H1 (cell line): ENCODE data around the gene PLA2G15. TPM values are rescaled to one million over a fixed set of nuclear protein-coding genes. Genes with fewer than 3 reads are reported as not detected.

Experiments used
- CTCF ChIA-PET: fragments of 300-600 bp; sonication (Branson Sonifier 250); formaldehyde crosslinking; loops from one replicate; lab custom pipeline; 2021; ENCODE audit not compliant: partially characterized antibody; lab: Charles Lee
- POLR2A ChIA-PET: fragments of 300-600 bp; sonication (Branson Sonifier 250); formaldehyde crosslinking; loops from one replicate; lab custom pipeline; 2021; ENCODE audit warnings: inconsistent platforms; ENCODE audit not compliant: partially characterized antibody; lab: Charles Lee
- DNase-seq, 2 experiments: peaks; one replicate each; pipeline versions ENCODE4 v3.0.0 to v3.0.0-alpha.2; 2010 to 2022; ENCODE audit warnings: low spot score in 2 of 2, low read depth in 1 of 2, mixed read lengths in 1 of 2
- FAIRE-seq: peaks from 2 replicates; lab custom pipeline; 2011; peaks lifted over from hg19 to GRCh38; lab: Jason Lieb, UNC
- H2AFZ ChIP-seq: 2 replicates; pipeline ENCODE4 v1.8.1; 2012; ENCODE audit warnings: low read length, inconsistent platforms
- H2AK5ac ChIP-seq: 2 replicates; pipeline ENCODE4 v1.6.1; 2013; ENCODE audit warnings: low read depth, low read length
- H2BK120ac ChIP-seq: replicated peaks from 2 replicates; pipeline ENCODE3; 2013; ENCODE audit warnings: low read depth, low read length, inconsistent platforms
- H2BK12ac ChIP-seq: 2 replicates; pipeline ENCODE4 v1.6.1; 2013; ENCODE audit warnings: low read depth, low read length
- H2BK15ac ChIP-seq: 2 replicates; pipeline ENCODE4 v1.6.1; 2013; ENCODE audit warnings: low read length
- H2BK20ac ChIP-seq: 2 replicates; pipeline ENCODE4 v1.6.1; 2013; ENCODE audit warnings: low read length
- H2BK5ac ChIP-seq: 2 replicates; pipeline ENCODE4 v1.6.1; 2013; ENCODE audit warnings: low read depth, low read length
- H3K14ac ChIP-seq: 2 replicates; pipeline ENCODE4 v1.6.1; 2013; ENCODE audit warnings: inconsistent platforms; ENCODE audit not compliant: insufficient read length
- H3K18ac ChIP-seq: 2 replicates; pipeline ENCODE4 v1.6.1; 2013; ENCODE audit warnings: low read length; ENCODE audit errors: extremely low read depth
- H3K23ac ChIP-seq: 2 replicates; pipeline ENCODE4 v1.6.1; 2013; ENCODE audit warnings: inconsistent platforms; ENCODE audit not compliant: insufficient read length
- H3K23me2 ChIP-seq: 2 replicates; pipeline ENCODE4 v1.6.1; 2013; ENCODE audit warnings: low read depth, low read length
- H3K27ac ChIP-seq: 2 replicates; pipeline ENCODE4 v1.6.1; 2011; ENCODE audit warnings: low read depth, low read length, inconsistent platforms
- H3K27me3 ChIP-seq, 4 experiments: replicated peaks in 1 of 4; 1 replicate in 1 of 4; 2 replicates in 3 of 4; pipeline versions ENCODE4 v1.6.1 to v1.8.1; 2011 to 2013; ENCODE audit warnings: low read length in 3 of 4, mild to moderate bottlenecking in 3 of 4, inconsistent platforms in 2 of 4, mixed read lengths in 2 of 4, moderate library complexity in 1 of 4; ENCODE audit not compliant: control insufficient read depth in 3 of 4, insufficient read depth in 3 of 4; ENCODE audit errors: extremely low read depth in 1 of 4
- H3K36me3 ChIP-seq, 4 experiments: 2 replicates each; pipeline versions ENCODE4 v1.6.1 to v1.8.1; 2011 to 2013; ENCODE audit warnings: mild to moderate bottlenecking in 4 of 4, low read length in 3 of 4, moderate library complexity in 2 of 4, control low read depth in 1 of 4, inconsistent platforms in 1 of 4; ENCODE audit not compliant: insufficient read depth in 4 of 4, control insufficient read depth in 2 of 4
- H3K4ac ChIP-seq: replicated peaks from 2 replicates; pipeline ENCODE3; 2013; ENCODE audit warnings: low read length, low read depth, mixed read lengths, inconsistent platforms; ENCODE audit not compliant: insufficient read length
- H3K4me1 ChIP-seq, 4 experiments: replicated peaks in 1 of 4; 1 replicate in 1 of 4; 2 replicates in 3 of 4; pipeline versions ENCODE4 v1.6.1 to v1.8.1; 2011 to 2013; ENCODE audit warnings: low read length in 3 of 4, inconsistent platforms in 2 of 4, mixed read lengths in 1 of 4; ENCODE audit not compliant: insufficient read depth in 4 of 4, control insufficient read depth in 3 of 4
- H3K4me2 ChIP-seq, 2 experiments: 2 replicates each; pipeline versions ENCODE4 v1.6.1 to v1.8.1; 2011 to 2013; ENCODE audit warnings: low read depth in 2 of 2, low read length in 2 of 2, control low read depth in 1 of 2, inconsistent platforms in 1 of 2, mild to moderate bottlenecking in 1 of 2; ENCODE audit not compliant: insufficient read depth in 1 of 2
- H3K4me3 ChIP-seq, 4 experiments: fragments of 200-600, 300-600 bp in 1 of 4; sonication (generic), shearing (Covaris generic), sonication (Bioruptor Twin) in 1 of 4; 2 replicates each; pipeline versions ENCODE4 v1.5.1 to v1.8.1; 2011 to 2016; ENCODE audit warnings: low read length in 4 of 4, low read depth in 3 of 4, control low read depth in 2 of 4, inconsistent platforms in 2 of 4, mild to moderate bottlenecking in 2 of 4, mixed read lengths in 1 of 4, moderate library complexity in 1 of 4; ENCODE audit not compliant: insufficient read depth in 2 of 4; ENCODE audit errors: extremely low read depth in 1 of 4
- H3K56ac ChIP-seq: replicated peaks from 2 replicates; pipeline ENCODE3; 2013; ENCODE audit warnings: low read depth, mild to moderate bottlenecking, mixed read lengths, low read length, inconsistent platforms; ENCODE audit not compliant: insufficient read length
- H3K79me1 ChIP-seq: 2 replicates; pipeline ENCODE4 v1.6.1; 2013; ENCODE audit warnings: low read depth, low read length, control low read depth
- H3K79me2 ChIP-seq, 2 experiments: 2 replicates each; pipeline versions ENCODE4 v1.6.1 to v1.8.1; 2012 to 2013; ENCODE audit warnings: low read length in 2 of 2, mild to moderate bottlenecking in 2 of 2, inconsistent platforms in 1 of 2; ENCODE audit not compliant: insufficient read depth in 2 of 2, control insufficient read depth in 1 of 2
- H3K9ac ChIP-seq, 4 experiments: replicated peaks in 1 of 4; 1 replicate in 1 of 4; 2 replicates in 3 of 4; pipeline versions ENCODE4 v1.6.1 to v1.8.1; 2011 to 2013; ENCODE audit warnings: low read depth in 3 of 4, low read length in 3 of 4, control low read depth in 2 of 4, mild to moderate bottlenecking in 2 of 4, moderate library complexity in 2 of 4, inconsistent platforms in 1 of 4; ENCODE audit errors: extremely low read depth in 1 of 4
- H3K9me3 ChIP-seq, 2 experiments: 2 replicates each; pipeline versions ENCODE4 v1.6.1 to v1.8.1; 2012 to 2013; ENCODE audit warnings: mild to moderate bottlenecking in 2 of 2, moderate library complexity in 2 of 2, control low read depth in 1 of 2, inconsistent platforms in 1 of 2, low read depth in 1 of 2, low read length in 1 of 2, mixed read lengths in 1 of 2; ENCODE audit not compliant: insufficient read depth in 2 of 2
- H4K20me1 ChIP-seq, 2 experiments: replicated peaks in 1 of 2; 2 replicates each; pipeline versions ENCODE3 to v1.8.1; 2011 to 2013; ENCODE audit warnings: inconsistent platforms in 2 of 2, low read length in 2 of 2, mild to moderate bottlenecking in 1 of 2; ENCODE audit not compliant: insufficient read depth in 2 of 2, control insufficient read depth in 1 of 2
- H4K5ac ChIP-seq: 2 replicates; pipeline ENCODE4 v1.6.1; 2013; ENCODE audit warnings: low read length, low read depth, mixed read lengths, inconsistent platforms; ENCODE audit not compliant: insufficient read length
- H4K8ac ChIP-seq: 2 replicates; pipeline ENCODE4 v1.8.0; 2013; ENCODE audit warnings: mild to moderate bottlenecking, moderate library complexity, low read length, inconsistent platforms; ENCODE audit not compliant: insufficient read depth; ENCODE audit errors: extremely low read depth
- H4K91ac ChIP-seq: replicated peaks from 2 replicates; pipeline ENCODE3; 2013; ENCODE audit warnings: low read length, mixed read lengths, inconsistent platforms; ENCODE audit not compliant: insufficient read length
- NRF1 ChIP-seq: IDR thresholded peaks from 2 replicates; pipeline ENCODE4 v1.6.1; 2011; ENCODE audit warnings: mild to moderate bottlenecking, low read depth, low read length, improper control_type of control experiment
- POLR2AphosphoS5 ChIP-seq: IDR thresholded peaks from 2 replicates; pipeline ENCODE4 v1.6.1; 2011; ENCODE audit warnings: low read depth, low read length
- WGBS, 2 experiments: shearing (Covaris generic) in 1 of 2; methylation state at CpG; one replicate each; pipeline versions ENCODE4 v1.1.6 to v1.1.7; 2013 to 2015; ENCODE audit warnings: low lambda C conversion rate in 2 of 2, mixed read lengths in 2 of 2, inconsistent platforms in 1 of 2, low coverage in 1 of 2, missing lambda C conversion rate in 1 of 2; ENCODE audit not compliant: insufficient replicate concordance in 2 of 2, insufficient coverage in 1 of 2, insufficient read length in 1 of 2; ENCODE audit errors: extremely low coverage in 1 of 2, missing lambda C conversion rate in 1 of 2; 5-methylcytosine and 5-hydroxymethylcytosine counted together
- polyA plus RNA-seq, 7 experiments: library from polyadenylated mRNA; depleted of rRNA in 3 of 7; stranded (reverse) in 5 of 7; unstranded in 2 of 7; fragments of >200 nt in 5 of 7; fragments of 200-250 nt in 2 of 7; gene quantifications; 1 replicate in 5 of 7; 2 replicates in 1 of 7; 4 replicates in 1 of 7; pipeline versions ENCODE4 v1.2.1 to v1.2.3, GENCODE V29; 2011 to 2013; ENCODE audit warnings: missing spikeins in 2 of 7, mixed read lengths in 2 of 7
- total RNA-seq: library from RNA; stranded (reverse); fragmentation: NEBNext Ultra II Directional; extraction: Animal tissue kit (Norgen Biotek cat#: 25700); gene quantifications from 2 replicates; pipeline ENCODE4 v1.2.1, GENCODE V29; 2021

The PLA2G15 gene
- total and polyA plus RNA-seq, 2 of the 8 experiments (the other 6 are each of a cell fraction or from before 2014, with no cell fraction given), result 11.2 to 12.0 TPM

- Histone ChIP-seq H4K5ac (no peak overlapping the region), H3K79me2 (peaks cover 5 to 19% of the 10 kb centered on the region in 2 experiments), H2BK20ac (no peak overlapping the region), H3K9ac (no peak overlapping the region), H3K9me3 (no peaks in the 10 kb centered on the region), H3K79me1 (peaks cover 5% of the 10 kb centered on the region; the same call in 1 of the 2 replicates), H2BK12ac (no peak overlapping the region), H3K23me2 (peaks cover 7% of the 10 kb centered on the region), H3K23ac (no peak overlapping the region), H3K27ac (no peak overlapping the region), H2BK5ac (no peak overlapping the region), H3K56ac (no peak overlapping the region), H2BK120ac (no peak overlapping the region), H2BK15ac (no peak overlapping the region), H3K27me3 (no peaks in the 10 kb centered on the region), H4K20me1 (peaks cover 21 to 33% of the 10 kb centered on the region in 2 experiments), H4K91ac (no peak overlapping the region), H4K8ac (no peak overlapping the region), H3K18ac (no peak overlapping the region), H3K4me3 (no peak overlapping the region), H2AFZ (no peak overlapping the region), H3K14ac (no peak overlapping the region), H2AK5ac (no peak overlapping the region), H3K4ac (no peak overlapping the region), H3K36me3 (peaks cover 9 to 40% (median 29%) of the 10 kb centered on the region in 4 experiments), H3K4me1 (peaks cover 0 to 19% (median 12%) of the 10 kb centered on the region in 4 experiments; a peak in 5 of 7 replicates), H3K4me2 (no peak overlapping the region)
- TF ChIP-seq NRF1 (no peak), POLR2AphosphoS5 (0 out of 2 replicates have a peak, but pooled peaks have one; percentile 46)
- ChIA-PET POLR2A (interaction anchor here (0.6 to 4.4 kb wide), 6 partner anchors 29 to 207 kb away, joined by 3 to 20 read pairs (median 3); partner anchors contain the start of genes DUS2 and NFATC3), CTCF (interaction anchor here (0.6 to 5.6 kb wide), 11 partner anchors 11 to 157 kb away, joined by 3 to 68 read pairs (median 5); partner anchors contain the start of gene NFATC3)
- no peak for FAIRE-seq
- 92% methylated on average over 12 of the region's 12 CpGs; no CpG with 5 or more reads in 1 of the 2 experiments for WGBS, 2 experiments
- no peak for DNase-seq
Observed at GRCh38 chr16:68230956-68231355, 14.2 kb upstream of the PLA2G15 start.
